Duodenal mucosa (tissue), 2 donors: ENCODE data around the gene SNRNP27.
A peak's percentile ranks its signal among the peaks of the same experiment; 100 is the strongest.

Source experiments
- H3K27ac ChIP-seq: one replicate; pipeline ENCODE4 v1.7.0; 2013; ENCODE audit warnings: low read depth, low read length
- H3K27me3 ChIP-seq, 2 donors: one replicate each; pipeline ENCODE4 v1.7.0; 2013; ENCODE audit warnings: low read length in 2 of 2, control low read depth in 1 of 2; ENCODE audit not compliant: insufficient read depth in 2 of 2, control insufficient read depth in 1 of 2
- H3K36me3 ChIP-seq, 2 donors: one replicate each; pipeline ENCODE4 v1.7.0; 2013; ENCODE audit warnings: low read length in 2 of 2, control low read depth in 1 of 2; ENCODE audit not compliant: insufficient read depth in 2 of 2, control insufficient read depth in 1 of 2
- H3K4me1 ChIP-seq, 2 donors: one replicate each; pipeline ENCODE4 v1.7.0; 2013; ENCODE audit warnings: low read length in 2 of 2, control low read depth in 1 of 2; ENCODE audit not compliant: insufficient read depth in 2 of 2, control insufficient read depth in 1 of 2
- H3K4me3 ChIP-seq, 2 donors: one replicate each; pipeline ENCODE4 v1.7.0; 2013; ENCODE audit warnings: low read length in 2 of 2, low read depth in 1 of 2
- H3K9ac ChIP-seq, 2 donors: one replicate each; pipeline ENCODE4 v1.7.0; 2013; ENCODE audit warnings: low read length in 2 of 2, low read depth in 1 of 2
- H3K9me3 ChIP-seq, 2 donors: one replicate each; pipeline ENCODE4 v1.7.0; 2013; ENCODE audit warnings: low read length in 2 of 2, control low read depth in 1 of 2; ENCODE audit not compliant: control insufficient read depth in 1 of 2

The SNRNP27 gene

DNA sequence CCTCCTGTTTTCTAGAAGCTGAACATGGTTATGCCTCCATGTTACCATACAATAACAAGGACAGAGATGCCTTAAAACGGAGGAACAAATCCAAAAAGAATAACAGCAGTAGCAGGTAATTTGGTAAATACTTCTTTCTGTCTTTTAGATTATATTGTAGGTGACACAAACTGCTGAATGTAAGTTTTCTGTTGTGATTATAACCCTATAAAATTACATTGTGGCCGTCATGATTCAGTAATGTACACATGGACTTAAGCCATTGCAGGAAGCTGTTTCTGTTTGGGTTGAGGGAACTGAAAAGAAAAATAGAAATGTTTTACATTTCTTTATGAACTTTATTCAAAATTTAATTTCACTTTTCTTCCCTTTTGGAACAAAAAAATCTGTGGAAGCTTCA is 22.4 kb downstream of the SNRNP27 start:
- Histone ChIP-seq H3K36me3 (peaks cover 21 to 26% of the 10 kb centered on the region in 2 donors), H3K4me1 (peaks cover 15 to 19% of the 10 kb centered on the region in 2 donors), H3K27ac (peak overlapping the region; percentile 51), H3K9ac (peak overlapping the region; percentile 59 to 93), H3K27me3 (no peaks in the 10 kb centered on the region), H3K9me3 (no peaks in the 10 kb centered on the region), H3K4me3 (peak overlapping the region; percentile 67 to 80)

DNA sequence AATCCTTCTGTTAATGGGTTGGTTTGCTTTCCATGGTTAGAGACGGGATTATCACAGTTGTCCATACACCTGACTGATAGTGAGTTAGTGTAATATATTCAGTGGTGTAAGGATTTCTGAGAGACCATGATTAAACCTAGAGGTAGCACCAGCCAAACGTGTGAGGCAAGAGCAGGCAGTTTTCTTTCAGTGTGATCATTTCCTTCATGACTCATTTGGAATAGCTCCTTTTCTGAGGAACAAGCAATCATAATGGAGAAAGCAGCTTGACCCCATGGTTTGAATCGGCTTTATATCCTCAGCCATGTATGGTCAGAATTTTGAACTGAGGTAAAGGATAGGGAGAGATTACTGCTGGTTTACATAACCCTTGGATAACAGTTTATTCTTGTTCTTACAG is 24.1 kb downstream of the SNRNP27 start:
- Histone ChIP-seq H3K4me1 (peaks cover 15 to 19% of the 10 kb centered on the region in 2 donors), H3K9me3 (no peaks in the 10 kb centered on the region), H3K27me3 (no peaks in the 10 kb centered on the region), H3K9ac (peak overlapping the region; percentile 1 to 34), H3K4me3 (peak overlapping the region in 1 of 2 donors; percentile 18), H3K36me3 (peaks cover 33 to 35% of the 10 kb centered on the region in 2 donors), H3K27ac (peak overlapping the region; percentile 5)

DNA sequence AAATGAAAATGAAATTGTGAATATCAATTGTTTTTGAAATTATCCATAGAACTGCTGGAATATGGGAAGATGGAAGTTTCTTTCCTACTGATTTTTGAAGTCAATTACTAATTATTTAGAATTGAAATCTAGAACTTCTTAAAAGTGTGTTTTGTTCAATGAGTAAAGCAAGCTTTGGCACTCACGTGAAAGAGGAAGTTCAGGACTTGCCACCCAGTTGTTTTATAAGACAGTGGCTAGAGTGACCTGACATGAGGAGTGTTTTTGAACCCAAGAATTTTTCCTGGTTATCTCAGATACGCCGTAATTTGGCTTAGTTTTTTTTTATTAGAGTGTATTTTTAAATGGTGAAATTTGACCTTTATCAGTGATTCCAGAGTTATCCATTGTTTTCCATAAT is 24.6 kb downstream of the SNRNP27 start:
- Histone ChIP-seq H3K36me3 (peaks cover 38 to 40% of the 10 kb centered on the region in 2 donors), H3K4me3 (no peak overlapping the region), H3K4me1 (peaks cover 15 to 23% of the 10 kb centered on the region in 2 donors), H3K9ac (peak overlapping the region in 1 of 2 donors; percentile 34), H3K9me3 (no peaks in the 10 kb centered on the region), H3K27ac (no peak overlapping the region), H3K27me3 (no peaks in the 10 kb centered on the region)

DNA sequence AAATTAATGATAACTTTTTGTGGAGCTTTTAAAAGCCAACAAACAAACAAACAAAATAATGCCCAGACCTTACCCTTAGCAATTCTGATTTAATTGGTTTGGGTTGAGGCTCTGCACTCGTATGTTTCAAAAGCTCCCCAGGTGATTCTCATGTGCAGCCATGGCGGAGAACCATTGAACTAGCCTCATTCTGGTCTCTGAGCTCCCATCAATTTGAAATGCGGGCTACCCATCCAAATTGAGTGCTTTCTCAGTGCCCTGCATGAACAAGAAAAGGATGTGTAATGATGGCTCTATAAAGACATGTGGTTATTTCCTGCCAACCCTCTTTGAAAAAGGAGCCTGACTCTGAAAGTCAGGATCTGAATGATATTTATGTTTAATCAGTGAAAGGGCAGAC is 29.4 kb downstream of the SNRNP27 start:
- no peak overlapping the region for H3K9ac ChIP-seq
- no peak overlapping the region for H3K27ac ChIP-seq
- H3K4me1 ChIP-seq: peaks cover 0 to 11% of the 10 kb centered on the region in 2 donors
- no peaks in the 10 kb centered on the region for H3K9me3 ChIP-seq
- H3K27me3 ChIP-seq: no peaks in the 10 kb centered on the region
- H3K36me3 ChIP-seq: peaks cover 44 to 46% of the 10 kb centered on the region in 2 donors
- H3K4me3 ChIP-seq: no peak overlapping the region

DNA sequence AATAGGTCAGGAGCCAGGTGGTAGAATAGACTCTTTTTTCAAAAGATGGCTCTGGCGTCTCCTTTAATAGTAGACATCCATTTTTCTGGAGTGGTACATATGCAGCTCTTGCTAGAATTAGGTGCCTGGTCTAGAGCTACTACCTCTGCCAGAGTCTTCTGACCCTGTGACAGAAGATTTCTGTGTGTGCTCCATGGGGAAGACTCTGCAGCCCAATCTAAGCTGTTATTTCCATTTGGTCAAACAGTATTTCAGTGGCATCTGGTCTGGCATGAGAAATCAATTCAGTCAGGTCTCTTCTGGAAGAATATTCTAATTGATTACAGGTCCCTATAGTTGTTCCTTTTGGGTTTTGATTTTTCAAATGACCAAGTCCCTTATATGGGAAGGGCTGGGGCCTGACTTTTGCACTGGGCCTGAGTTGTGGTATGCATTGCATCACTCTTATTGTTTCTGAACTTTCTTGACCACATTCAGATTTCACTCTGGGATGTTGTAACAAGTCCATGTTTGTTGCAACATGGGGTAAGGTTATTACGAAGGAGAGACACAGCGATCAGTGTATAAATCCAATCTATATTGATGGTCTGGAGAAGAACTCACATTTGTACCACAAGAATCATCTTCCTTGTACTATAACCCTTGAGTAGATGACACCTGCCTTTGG is 33.2 kb downstream of the SNRNP27 start:
- no peak overlapping the region for H3K9ac ChIP-seq
- no peaks in the 10 kb centered on the region for H3K27me3 ChIP-seq
- no peak overlapping the region for H3K4me3 ChIP-seq
- no peak overlapping the region for H3K27ac ChIP-seq
- peaks cover 0 to 5% of the 10 kb centered on the region in 2 donors for H3K4me1 ChIP-seq
- peaks cover 22 to 24% of the 10 kb centered on the region in 2 donors for H3K36me3 ChIP-seq
- H3K9me3 ChIP-seq: no peaks in the 10 kb centered on the region

DNA sequence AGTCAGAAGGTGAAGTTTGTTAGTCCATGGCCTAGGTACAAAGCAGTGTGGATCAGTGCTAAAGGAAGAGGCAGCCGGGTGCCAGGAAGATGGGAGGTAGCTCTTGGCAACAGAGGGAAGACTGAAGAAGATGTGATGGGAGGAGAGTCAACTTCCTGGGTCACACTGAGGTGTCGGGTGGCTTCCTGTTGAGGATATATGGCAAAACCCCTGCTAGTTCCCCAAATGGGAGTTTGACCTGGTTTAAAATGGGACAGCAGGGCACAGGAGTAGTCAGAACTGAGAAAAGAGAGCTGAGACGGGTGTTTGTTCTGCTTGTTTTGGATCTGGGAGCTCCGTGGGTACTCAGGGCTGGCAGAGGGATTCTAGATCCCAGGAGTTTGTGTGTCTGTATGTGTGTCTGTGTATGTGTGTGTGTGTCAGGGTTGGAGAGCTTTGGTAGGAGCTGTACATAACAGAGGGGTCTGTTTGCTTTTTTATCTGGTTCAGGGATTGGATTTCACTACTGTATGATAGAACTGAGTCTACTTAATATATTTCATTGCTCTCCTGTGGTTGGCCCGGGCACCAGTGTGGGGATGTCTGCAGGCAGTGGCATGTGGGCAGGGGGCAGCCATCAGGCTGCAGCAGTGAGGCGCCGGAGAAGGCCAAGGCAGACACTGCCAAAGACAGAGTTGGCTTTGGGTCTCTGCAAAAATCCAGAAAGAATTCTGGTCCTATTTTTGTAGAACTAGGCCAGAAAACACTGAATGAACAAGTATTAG is 38.3 kb downstream of the SNRNP27 start:
- Histone ChIP-seq H3K27me3 (no peaks in the 10 kb centered on the region), H3K36me3 (peaks cover 22 to 31% of the 10 kb centered on the region in 2 donors), H3K9ac (no peak overlapping the region), H3K27ac (no peak overlapping the region), H3K9me3 (no peaks in the 10 kb centered on the region), H3K4me1 (peaks cover 16% of the 10 kb centered on the region in 2 donors), H3K4me3 (no peak overlapping the region)

DNA sequence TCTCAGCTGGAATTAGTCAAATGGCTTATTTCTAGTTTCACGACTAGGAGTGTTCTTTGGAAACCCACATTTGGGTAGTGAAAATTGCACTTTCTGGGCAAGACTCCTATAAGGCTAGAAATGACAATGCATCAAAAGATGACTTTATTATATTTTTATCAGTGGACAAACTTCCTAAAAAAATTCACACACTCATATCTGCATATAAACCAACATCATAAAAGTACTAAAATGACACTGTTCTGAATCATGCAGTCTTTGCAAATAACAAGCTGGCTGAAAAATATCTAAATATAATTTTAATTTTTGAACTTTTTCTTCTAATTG is 38.8 kb downstream of the SNRNP27 start:
- Histone ChIP-seq H3K36me3 (peaks cover 17 to 32% of the 10 kb centered on the region in 2 donors), H3K9ac (no peak overlapping the region), H3K4me3 (no peak overlapping the region), H3K9me3 (no peaks in the 10 kb centered on the region), H3K27ac (no peak overlapping the region), H3K4me1 (peaks cover 16% of the 10 kb centered on the region in 2 donors), H3K27me3 (no peaks in the 10 kb centered on the region)

DNA sequence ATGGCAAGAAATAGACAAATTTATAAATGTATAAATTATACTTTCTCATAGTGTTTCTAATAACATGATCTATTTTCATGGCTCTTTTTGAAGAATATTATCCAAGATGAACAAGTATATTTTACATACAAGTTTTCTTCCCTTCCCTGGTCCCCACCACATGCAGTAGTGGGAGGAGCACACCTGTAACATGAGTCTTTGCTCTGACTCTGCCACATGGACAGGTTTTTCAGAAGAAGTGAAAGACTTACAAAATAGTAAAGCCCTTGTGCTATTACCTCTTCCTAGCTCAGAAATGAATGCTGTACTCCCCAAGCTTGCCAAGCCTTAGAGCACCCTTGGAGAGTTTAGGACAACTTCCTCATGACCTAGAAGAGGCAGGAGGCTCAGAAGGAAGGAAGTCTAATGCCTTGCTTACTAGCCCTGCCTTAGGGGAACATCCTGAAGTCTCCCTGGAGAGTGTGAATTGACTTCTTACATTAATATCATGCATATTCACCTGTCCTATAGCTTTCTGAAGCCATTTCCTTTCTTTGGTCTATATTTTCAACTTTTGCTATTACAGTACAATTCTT is 39.6 kb downstream of the SNRNP27 start:
- Histone ChIP-seq H3K4me3 (no peak overlapping the region), H3K4me1 (peaks cover 16% of the 10 kb centered on the region in 2 donors), H3K9me3 (no peaks in the 10 kb centered on the region), H3K9ac (peak overlapping the region in 1 of 2 donors; percentile 37), H3K27ac (peak overlapping the region; percentile 47), H3K27me3 (no peaks in the 10 kb centered on the region), H3K36me3 (peaks cover 19 to 39% of the 10 kb centered on the region in 2 donors)

DNA sequence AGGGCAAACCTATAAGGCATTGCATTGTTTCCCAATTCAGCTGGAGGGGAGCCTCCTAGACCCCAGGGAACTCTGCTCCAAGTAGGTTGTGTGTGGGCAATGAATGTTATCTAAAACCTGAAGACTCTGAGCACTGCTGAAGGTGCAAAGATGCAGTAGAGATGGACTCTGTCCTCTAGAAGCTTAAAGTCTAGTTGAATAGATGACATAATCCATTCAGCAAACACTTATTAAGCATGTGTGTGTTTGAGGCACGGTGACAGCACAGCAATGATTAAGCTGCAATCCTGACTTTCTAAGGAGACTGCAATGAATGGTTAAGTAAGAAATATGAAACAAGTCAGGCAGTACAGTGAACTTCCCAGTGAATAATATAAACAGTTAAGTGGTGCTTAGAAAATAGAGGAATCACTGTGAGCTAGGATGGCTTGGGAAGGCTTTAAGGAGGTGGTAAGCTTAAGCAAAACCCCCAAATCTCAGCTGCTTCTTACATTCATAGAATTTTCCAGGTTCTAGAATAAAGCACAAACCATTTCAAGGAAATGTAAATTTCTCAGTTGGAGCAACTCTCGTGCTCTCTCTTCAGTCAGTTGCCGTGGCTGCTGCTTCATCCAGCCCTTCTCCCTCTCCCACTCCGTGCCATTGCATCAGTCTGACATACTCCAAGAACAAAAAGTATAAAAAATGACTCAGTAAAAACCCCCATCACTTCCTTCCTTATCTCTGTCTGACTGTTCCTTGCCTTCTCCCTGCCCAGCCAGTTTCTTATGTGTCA is 40.3 kb downstream of the SNRNP27 start:
- peak overlapping the region in 1 of 2 donors; percentile 37 for H3K9ac ChIP-seq

DNA sequence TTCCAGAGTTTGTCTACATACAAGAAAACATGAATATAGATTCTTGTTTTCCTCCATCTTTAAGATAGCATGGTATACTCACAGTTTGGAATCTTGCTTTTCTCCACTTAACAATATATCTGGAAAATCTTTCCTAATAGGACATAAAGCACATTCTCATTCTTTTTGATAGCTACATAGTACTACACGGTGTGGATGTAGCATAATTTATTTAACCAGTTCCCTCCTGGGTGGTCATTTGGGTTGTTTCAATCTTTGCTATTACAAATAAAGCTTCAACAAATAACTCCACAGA is 40.8 kb downstream of the SNRNP27 start:
- no peak overlapping the region for H3K4me3 ChIP-seq
- H3K36me3 ChIP-seq: peaks cover 26 to 44% of the 10 kb centered on the region in 2 donors
- no peaks in the 10 kb centered on the region for H3K27me3 ChIP-seq
- peaks cover 16 to 23% of the 10 kb centered on the region in 2 donors for H3K4me1 ChIP-seq
- peak overlapping the region in 1 of 2 donors; percentile 37 for H3K9ac ChIP-seq
- peak overlapping the region; percentile 64 for H3K27ac ChIP-seq
- no peaks in the 10 kb centered on the region for H3K9me3 ChIP-seq

More for the DNA sequence above, 40.3 kb downstream of the SNRNP27 start:
- Histone ChIP-seq H3K4me1 (peaks cover 16 to 20% of the 10 kb centered on the region in 2 donors), H3K9me3 (no peaks in the 10 kb centered on the region), H3K4me3 (no peak overlapping the region), H3K27ac (peak overlapping the region; percentile 64), H3K27me3 (no peaks in the 10 kb centered on the region), H3K36me3 (peaks cover 26 to 46% of the 10 kb centered on the region in 2 donors)
